Right hindlimb (tissue), 1 donor: ENCODE measurements around the gene GHRHR.

Source experiments
- DNase-seq: peaks from one replicate; pipeline ENCODE4 v3.0.0-alpha.2; 2018

GHRHR gene

DNA sequence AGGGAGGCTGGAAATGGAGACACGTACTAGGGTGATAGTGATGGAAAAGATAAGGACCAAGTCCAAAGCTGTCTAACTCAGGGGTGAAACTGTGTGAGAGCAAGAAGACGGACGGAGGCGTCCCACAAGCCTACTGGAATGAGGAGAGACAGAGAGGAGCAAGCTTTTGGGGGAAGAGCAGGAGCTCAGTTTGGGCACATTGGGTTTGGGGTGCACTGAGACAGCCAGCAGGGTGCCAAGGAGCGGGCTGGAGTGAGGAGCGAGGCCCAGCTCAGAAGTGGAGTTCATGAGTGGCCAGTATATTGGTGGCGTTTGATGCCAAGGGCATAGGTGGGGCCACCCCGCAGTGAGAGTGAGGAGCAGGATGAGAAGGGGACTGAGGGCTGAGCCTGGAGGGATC is 22.6 kb downstream of the GHRHR start:
- no peak for DNase-seq

DNA sequence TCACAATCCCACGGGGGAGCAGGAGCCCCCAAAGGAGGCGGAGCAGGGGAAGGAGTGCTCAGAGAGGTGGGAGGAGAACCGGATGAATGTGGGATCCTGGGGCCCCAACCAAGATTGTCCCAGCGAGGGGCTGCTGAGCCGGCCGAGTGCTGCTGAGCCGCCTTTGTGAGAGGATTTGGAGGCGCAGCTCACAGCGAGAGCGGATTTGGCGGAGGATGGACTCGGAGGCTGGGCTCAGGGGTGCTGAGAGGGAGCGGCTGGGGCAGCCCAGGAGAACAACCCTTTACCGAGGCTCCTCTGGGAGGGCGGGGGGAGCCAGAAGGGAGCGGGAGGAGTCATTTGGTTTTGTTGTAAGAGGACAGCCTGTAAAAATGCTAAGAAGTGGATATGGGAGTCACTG is 23.0 kb downstream of the GHRHR start:
- no peak for DNase-seq

DNA sequence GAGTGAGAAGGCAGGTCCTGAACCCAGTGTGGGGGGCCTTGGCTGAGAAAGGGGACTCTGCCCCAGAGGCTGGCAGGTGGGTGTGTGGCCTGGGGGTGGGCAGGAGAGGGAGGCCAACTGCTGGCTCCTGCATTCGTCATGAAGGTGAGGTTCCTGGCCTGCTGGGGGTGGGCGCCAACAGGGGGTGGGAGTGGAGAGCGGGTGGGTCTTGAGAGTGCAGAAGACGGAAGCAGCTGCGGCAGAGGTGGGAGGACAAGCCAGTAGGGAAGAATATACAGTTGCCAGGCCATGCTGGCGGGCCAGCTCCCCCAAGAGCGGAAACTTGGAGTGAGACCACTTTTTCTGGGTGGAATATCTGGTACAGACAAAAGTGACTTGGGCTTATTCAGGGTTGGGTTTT is 23.4 kb downstream of the GHRHR start:
- no peak for DNase-seq

DNA sequence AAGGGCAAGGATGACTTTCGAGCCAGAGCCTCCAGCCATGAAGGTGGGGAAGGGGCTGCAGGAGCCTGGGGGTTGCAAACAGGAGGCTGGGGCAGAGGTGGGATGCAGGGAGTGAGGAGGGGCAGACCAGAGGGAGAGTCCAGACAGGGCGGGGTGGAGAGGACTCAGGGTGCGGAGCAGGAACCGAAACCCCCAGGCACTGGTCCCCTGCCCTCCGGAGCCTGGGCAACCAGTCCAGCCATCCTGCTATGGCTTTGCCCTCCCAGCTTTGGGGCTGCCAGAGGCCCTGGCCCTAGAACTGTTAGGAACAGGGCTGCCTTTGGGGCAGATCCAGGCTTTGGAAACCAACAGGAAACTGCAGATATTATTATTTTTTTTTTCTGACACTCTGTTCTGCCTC is 24.2 kb downstream of the GHRHR start:
- DNase-seq: no peak

DNA sequence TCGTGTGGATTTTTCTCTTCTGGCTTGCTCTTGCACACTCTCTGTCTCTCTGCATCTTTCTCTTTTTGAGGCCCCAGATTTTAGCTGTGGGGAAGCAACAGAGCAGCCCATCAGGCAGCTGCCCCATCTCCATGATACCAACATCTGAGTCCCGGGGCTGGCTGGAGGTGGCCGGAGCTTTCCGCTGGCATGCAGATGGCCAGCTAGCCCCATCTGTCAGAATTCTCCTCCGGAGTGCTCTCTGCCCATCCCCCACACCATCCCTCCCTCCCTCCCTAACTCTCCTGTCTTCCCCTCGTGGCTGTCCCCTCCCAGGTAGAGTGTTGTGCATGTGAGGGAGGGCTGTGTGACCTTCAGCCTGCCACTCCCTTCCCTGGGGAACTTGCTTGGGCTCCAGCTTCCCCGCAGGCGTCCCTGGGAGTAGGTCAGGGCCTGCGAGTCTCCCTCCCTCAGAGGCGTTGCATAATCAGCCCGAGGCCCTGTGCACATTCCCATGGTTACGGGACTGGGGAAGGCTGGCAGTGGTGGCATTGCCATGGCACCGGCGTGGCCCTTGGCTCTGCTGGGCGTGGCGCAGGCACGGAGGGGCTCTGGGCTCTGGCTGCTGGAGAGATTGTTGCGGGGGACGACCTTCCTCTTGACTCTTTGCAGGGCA is 24.7 kb downstream of the GHRHR start:
- DNase-seq: no peak

DNA sequence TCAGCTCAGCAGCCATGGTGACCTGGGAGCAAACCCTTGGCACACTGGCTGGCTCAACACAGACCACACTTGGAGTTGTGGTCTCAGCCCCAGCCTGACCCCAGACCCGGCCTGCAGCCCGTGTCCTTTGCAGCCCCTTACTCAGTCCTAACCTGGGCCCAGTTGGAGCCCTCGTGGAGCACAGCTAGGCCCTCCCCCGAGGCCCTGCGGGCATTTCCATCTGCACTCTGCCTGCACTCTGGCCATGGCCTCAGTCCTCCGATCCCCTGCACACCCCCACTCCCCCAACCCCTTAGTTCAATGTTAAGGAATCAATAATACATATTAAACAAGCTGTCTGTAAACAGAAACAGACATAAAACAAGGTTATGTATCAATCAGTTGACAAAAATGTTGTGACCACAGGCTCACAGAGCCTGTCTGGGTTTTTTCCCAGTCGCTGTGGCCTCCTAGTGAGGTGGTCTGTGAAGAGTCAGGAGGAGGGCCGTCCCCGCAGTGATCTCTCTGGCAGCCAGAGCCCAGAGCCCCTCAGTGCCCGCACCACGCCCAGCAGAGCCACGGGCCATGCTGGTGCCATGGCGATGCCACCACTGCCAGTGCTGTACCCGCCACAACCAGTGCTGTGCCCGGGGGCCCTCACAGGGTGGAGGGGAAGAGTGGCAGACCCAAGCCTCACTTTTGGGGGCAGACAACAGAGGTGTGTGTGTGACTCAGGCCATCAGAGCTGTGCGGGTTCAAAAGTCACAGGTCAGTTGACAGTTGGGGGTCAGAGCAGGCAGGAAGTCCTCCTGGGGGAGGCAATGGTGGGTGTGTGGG is 25.5 kb downstream of the GHRHR start:
- DNase-seq: no peak

DNA sequence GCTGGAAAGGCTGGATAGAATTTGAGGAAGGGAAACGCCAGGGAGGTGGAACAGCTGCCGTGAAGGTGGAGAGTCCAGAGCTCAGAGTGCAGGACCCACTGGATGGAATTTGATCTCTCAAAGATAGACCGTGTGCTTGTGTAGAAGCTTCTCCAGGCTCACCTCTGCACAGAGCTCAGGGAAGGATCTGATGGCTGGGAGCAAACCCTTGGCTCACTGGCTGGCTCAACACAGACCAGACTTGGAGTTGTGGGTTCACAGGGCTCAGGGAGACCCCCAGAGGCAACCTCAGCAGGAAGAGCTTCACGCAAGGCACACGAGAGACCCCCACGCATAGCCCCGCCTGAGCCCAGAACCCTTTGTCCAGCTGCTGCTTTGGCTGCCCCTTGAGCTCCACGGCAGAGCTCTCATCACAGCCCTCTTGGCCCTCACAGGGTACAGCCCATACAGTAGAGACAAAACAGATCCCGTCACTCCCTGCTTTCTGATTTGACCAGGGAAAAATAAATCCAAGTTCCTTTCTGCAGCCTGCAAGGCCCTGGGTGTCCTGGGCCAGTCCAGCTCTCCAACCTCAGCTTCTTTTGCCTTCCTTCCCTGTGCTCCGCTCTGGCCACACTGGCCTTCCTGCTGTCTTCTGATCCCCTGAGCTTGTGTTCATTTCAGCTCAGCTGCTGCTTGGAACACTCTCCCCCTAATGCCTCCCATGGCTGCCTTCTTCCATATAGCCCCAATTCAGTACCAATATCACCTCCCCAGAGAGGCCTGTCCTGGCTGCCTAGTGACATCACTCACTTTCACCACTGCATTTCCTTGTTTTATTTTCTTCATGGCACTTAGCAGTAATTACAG is 26.3 kb downstream of the GHRHR start:
- DNase-seq: no peak

DNA sequence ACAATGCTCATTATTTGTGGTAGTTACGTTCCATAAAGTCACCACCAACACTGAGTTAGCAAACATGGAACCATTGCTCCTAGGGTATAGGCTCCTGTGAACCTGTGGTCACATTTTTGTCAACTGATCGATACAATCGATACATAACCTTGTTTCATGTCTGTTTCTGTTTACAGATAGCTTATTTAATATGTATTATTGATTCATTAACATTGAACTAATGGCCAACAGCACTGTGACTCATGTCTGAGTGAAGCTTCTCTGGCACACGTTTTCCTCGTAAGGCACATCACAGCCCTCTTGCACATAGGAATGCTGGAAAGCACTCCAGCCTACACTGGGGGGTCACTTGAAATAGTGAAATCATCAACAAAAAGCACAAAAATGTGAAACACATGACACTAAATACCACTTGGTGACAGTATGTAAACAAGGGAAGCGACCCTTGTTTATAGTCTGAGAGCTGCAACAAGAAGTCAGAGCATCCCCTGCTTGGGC is 27.0 kb downstream of the GHRHR start:
- DNase-seq: no peak

DNA sequence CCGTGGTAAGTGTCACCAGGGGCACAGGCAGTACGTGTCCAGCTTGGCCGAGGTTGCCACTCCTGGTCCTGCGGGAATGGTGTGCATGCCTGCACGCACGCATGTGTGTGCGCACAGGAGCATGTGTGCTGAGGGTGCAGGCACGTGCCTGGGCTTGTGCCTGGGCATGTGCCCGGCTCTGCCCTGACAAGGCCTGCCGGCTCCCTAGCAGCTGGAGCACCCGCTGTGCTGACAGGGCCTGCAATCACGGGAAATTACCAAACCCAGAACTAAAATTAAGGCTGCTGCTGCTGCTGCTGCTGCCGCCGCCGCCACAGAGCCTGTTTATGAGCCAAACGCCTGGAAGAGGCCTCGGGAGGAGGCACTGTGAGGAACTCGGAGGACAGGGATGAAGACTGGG is 28.7 kb downstream of the GHRHR start:
- DNase-seq: no peak

DNA sequence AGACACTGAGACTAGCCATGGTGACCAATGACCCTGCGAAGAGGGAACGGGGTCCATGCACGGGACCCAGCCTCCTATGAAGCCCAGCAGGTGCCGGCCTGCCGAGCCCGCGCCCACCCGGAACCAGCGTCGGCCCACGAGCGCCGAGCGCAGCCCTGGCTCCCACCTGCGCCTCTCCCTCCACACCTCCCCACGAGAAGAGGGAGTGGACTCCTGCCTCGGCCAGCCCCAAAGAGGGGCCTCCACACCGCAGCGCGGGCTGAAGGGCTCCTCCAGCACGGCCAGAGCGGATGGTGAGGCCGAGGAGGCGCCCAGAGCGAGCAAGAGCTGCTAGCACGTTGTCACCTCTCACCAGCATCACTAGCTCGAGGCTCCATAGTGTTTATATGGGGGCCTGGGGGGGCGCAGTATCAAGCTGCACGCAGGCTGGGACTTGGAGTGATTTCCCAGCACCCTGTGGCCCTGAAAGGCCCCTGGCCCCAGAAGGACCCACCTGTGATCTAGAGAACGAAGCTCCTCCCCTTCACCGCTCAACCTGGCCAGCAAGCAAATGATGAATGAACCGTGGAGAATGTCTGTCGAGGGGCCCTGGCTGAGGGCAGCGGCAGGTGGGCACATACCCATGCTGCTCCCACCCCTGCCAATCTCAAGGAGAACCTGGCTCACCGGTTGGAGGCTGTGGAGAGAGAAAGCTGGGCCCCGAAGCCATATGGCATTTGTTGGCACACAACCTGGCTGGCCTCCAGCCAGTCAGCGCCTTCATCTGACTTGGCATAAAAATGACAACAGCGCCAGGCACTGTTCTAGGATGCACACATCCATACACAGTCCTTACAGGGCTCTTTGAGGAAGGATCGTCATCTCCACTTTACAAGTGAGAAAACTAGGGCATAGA is 30.7 kb downstream of the GHRHR start:
- no peak for DNase-seq

DNA sequence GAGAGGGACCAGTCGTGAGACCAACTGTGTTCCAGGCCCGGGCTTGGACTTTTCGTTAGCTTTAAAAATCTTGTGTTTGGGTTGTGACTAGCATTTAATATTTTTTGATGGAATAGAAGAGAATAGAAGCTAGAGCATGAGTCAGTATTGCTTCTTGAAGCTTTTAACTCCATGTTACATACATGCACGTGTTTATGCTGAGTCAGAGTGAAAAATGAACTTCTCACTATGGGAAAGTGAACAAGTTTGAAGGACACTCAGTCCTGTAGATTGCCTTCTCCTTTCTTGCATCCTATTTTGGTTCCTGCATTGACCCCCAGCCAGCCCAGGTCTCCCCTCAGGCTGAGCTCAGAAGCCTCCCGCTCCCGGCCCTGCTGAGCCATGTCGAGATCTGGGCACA is 31.8 kb downstream of the GHRHR start:
- DNase-seq: no peak

DNA sequence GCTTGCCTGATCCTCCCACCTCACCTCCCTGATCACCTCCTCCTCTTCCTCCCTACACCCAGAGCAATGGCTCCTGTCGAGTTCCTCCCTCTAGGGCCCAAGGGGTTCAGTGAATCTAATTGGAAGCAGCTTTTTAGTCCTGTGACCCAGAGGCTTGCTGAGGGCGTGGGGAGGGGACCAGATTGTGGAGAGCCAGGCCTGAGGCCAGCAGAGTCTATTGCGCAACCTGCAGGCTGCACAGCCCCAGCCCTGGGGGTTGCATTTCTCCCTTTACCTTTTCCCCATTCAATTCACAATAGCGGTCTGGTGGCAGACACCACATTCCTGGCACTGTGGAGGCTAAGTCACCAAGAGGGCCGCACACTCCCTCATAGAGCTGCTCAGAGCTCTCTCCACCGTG is 32.5 kb downstream of the GHRHR start:
- DNase-seq: no peak

DNA sequence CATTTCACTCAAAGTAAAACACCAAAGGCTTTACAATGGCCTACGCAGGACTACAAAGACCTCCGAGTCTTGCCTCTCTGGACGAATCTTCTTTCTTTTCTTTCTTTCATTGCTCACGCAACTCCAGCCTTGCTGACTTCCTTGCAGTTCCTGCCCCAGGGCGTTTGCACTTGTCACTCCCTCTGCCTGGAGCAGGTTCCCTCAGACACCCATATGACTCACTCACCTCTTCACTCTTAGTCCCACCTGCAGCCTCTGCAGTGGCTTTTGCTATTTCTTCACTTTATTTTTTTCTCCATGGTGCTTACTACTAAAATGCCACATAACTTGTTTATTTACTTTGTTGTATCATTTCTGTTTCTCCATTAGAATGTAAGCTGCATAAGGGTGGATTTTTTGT is 33.1 kb downstream of the GHRHR start:
- no peak for DNase-seq

DNA sequence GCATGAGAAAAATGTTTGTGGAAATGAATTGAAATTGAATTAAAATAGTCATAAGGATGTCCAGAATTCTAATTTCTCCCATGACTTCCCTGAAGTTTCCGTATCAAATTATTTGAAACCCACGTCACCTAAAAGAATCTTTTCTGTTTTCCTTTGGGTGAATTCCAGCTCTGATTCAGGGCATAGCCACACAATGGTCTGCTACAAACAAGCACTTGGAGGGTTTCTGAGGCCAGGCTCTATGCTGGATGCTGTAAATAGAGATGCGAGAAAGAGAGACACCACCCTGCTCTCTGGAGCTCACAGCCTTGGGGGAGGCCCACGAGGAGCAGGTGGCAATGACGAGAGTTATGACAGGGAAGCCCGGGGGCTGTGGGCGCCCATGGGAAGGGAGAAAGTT is 33.6 kb downstream of the GHRHR start:
- DNase-seq: no peak

DNA sequence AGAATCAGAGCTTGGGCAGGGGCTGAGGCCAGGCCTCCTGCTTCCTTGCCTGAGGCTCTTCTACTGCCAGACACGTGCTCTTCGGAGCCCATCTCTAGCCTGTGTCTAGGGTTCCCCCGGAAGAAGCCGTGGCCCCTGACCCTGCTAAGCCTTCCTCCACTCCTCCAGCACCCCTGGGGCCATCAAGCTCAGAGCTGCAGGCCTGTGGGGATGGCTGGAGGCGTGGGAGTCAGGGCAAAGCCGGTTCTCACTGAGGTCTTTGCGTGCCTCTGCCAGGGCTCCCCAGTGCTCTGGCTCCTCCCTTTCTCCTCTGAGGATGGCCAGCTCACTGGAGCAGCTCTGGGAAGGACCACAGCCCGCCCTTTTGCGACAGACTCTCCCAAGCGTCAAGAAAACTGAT is 34.4 kb downstream of the GHRHR start:
- no peak for DNase-seq

DNA sequence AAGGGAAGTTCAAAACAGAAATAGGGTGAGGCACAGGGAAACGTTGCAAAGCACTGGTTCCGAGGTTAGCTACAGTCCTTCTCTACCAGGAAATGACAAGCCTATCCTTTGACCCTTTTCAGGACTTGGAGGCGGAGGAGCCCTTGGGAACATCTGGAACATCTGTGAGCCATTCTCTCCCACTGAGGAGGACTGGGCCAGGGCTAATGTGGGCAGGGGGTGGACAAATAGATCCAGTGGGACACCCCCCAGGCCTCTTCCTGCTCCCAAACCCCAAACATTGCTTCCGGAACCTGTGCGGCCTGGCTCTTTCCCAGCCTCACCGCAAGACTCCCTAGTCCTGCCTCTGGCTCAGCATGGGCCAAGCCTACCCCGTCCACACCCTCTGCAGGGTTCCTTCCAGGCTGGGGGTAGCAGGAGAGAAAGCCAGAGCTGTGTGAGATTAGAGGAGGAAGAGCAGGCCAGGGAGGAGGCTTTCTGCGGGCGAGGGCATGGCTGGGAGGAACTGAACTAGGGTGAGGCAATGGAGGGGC is 36.5 kb downstream of the GHRHR start:
- no peak for DNase-seq

DNA sequence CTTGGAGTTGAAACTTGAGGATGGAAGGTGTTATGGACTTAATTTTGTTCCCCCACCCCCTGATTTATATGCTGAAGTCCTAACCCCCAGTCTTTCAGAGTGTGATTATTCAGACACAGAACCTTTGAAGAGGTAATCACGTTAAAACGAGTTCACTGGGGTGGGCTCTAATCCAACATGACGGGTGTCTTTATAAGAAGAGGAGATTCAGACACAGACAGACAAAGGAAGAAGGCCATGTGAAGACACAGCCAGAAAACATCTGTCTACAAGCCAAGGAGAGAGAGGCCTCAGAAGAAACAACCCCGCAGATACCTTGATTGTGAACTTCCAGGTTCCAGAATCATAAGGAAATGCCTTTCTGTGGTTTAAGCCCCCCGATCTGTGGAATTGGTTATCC is 37.0 kb downstream of the GHRHR start:
- DNase-seq: no peak

DNA sequence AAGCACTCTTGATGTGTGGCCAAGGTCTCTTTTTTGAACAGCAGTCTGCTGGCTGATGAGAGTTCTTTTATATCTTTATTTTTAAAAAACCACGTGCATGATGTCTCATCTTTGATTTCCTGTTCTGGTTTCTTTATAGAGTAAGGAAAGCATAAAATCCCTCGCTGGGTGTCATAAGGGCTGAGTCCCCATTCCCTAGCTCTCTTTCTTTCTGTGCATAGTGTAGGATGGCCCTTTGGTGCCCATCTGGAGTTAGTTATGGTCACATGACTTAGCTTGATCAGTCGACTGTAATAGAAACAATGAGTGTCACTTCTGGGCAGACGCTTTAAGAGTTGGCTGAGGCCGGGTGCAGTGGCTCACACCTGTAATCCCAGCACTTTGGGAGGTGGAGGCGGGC is 38.5 kb downstream of the GHRHR start:
- DNase-seq: no peak

DNA sequence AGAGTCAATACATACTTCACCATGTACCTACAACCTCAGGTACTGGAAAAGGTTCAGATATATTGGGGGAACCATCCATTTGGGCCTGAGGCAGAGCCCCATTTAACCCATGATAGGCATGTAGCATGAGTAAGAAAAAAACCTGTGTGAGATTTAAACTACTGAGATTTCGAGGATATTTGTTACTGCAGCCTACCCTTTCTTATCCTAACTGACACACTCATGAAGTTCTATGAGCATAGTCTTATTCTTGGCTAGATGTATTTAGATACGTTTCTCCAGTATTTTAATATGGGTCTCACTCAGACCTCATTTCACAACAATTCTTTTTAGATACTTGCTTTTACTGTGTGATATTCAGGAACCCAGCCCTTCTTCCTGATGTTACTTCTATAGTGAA is 39.3 kb downstream of the GHRHR start:
- DNase-seq: no peak

DNA sequence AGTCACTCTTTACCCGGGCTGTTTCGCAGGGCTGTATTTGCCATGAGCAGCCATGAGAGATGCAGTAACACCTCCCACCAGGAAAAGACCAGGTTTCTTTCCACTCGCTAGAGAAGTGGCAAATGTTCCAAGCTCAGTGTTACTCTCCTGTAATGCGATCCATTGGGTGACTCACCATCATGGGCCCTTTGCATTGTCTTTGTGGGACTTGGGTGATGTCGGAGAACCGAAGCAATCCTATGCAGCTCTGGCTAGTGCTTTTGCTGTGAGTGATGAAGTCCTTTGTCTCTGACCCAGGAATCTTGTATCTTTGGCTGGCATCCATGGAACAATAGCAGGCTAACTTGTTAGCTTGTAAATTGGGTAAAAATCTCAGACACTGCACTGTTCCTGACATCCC is 40.0 kb downstream of the GHRHR start:
- DNase-seq: no peak

DNA sequence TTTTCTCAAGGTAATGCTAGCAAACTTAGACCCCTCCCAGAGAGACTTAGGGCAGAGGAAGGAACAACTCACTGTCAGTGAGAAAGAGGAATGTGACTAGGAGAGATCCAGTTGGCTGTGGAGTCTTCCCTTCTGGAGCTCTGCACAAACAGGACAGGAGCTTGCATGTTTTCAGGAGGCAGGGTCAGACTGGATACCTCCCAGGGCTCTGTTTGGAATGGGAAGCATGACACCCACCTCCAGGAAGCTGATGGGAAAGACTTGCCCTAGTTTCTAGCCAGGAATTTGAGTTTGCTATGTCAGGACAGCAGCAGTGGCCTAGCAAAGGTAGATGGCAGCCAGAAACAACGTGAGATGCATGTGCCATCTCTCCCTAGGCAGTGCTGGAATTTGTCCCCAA is 40.6 kb downstream of the GHRHR start:
- DNase-seq: no peak

DNA sequence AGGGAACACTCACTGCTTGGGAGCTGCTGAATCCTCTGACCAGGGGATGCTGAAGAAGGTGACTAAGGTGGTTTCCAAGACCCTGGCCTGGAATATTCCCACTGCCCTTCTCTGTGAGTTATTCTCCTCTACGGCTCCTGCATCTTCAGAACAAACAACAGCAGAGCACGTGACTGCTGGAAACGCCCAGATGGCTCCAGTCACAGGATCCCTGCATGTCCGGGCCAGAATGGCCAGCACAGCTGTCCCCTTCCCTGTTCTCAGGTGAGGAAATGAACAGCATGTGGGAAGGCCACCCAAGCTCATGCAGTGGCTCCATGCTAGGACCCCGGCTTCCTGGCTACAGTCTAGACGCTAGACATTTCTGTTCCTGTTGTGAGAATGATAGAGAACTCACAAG is 43.1 kb downstream of the GHRHR start:
- no peak for DNase-seq
